ENCODE measurements around the gene SCYL1.

Gene SCYL1

GRCh38 chr11:65573391-65574079 is 48.7 kb downstream of the SCYL1 start:
- no peaks in the 10 kb centered on the region for H3K36me3 ChIP-seq (ENCODE audit: control insufficient read depth, insufficient read depth, low read length)
- H3K9me3 ChIP-seq (ENCODE audit: control insufficient read depth, low read length), result no peaks in the 10 kb centered on the region
- H3K4me3 ChIP-seq (ENCODE audit: low read depth, low read length), result peak overlapping the region; percentile 59
- TF ChIP-seq CTCF (IDR thresholded peaks at IDR 0.05), result no peak
- H3K79me2 ChIP-seq, result no peaks in the 10 kb centered on the region
- peak overlapping the region; percentile 22 for H2AFZ ChIP-seq
- peak overlapping the region; percentile 90 for H3K27ac ChIP-seq
- peaks cover 14% of the 10 kb centered on the region for H3K4me1 ChIP-seq
- H3K9ac ChIP-seq, result no peak overlapping the region
- H3K4me2 ChIP-seq (ENCODE audit: low read length), result peak overlapping the region; percentile 70
- H3K27me3 ChIP-seq (ENCODE audit: control insufficient read depth, insufficient read depth, low read length), result no peaks in the 10 kb centered on the region

GRCh38 chr11:65574109-65574810 is 49.4 kb downstream of the SCYL1 start:
- peak overlapping the region; percentile 50 for H3K4me3 ChIP-seq (ENCODE audit: low read depth, low read length)
- no peak overlapping the region for H3K9ac ChIP-seq
- H3K36me3 ChIP-seq (ENCODE audit: control insufficient read depth, insufficient read depth, low read length), result no peaks in the 10 kb centered on the region
- H3K27me3 ChIP-seq (ENCODE audit: control insufficient read depth, insufficient read depth, low read length), result no peaks in the 10 kb centered on the region
- H3K79me2 ChIP-seq, result no peaks in the 10 kb centered on the region
- H3K27ac ChIP-seq, result peak overlapping the region; percentile 90
- peak overlapping the region; percentile 70 for H3K4me2 ChIP-seq (ENCODE audit: low read length)
- peaks cover 10% of the 10 kb centered on the region for H3K4me1 ChIP-seq
- peak; percentile 63 for TF ChIP-seq CTCF (IDR thresholded peaks at IDR 0.05)
- peak overlapping the region; percentile 22 for H2AFZ ChIP-seq
- H3K9me3 ChIP-seq (ENCODE audit: control insufficient read depth, low read length), result no peaks in the 10 kb centered on the region

GRCh38 chr11:65574811-65575567 is 50.1 kb downstream of the SCYL1 start:
- Histone ChIP-seq H3K79me2 (no peaks in the 10 kb centered on the region), H3K4me1 (peaks cover 10% of the 10 kb centered on the region), H3K4me2 (ENCODE audit: low read length) (peak overlapping the region; percentile 68), H3K27me3 (ENCODE audit: control insufficient read depth, insufficient read depth, low read length) (no peaks in the 10 kb centered on the region), H3K9me3 (ENCODE audit: control insufficient read depth, low read length) (no peaks in the 10 kb centered on the region), H3K4me3 (ENCODE audit: low read depth, low read length) (peak overlapping the region; percentile 49), H3K9ac (no peak overlapping the region), H3K36me3 (ENCODE audit: control insufficient read depth, insufficient read depth, low read length) (no peaks in the 10 kb centered on the region), H3K27ac (peak overlapping the region; percentile 90), H2AFZ (no peak overlapping the region)
- TF ChIP-seq CTCF (IDR thresholded peaks at IDR 0.05), result no peak

GRCh38 chr11:65575568-65576231 is 50.8 kb downstream of the SCYL1 start, which contains the start of gene EHBP1L1:
Gene EHBP1L1, plus strand, starts transcription at chr11:65576053. Its CDS starts 250 bp downstream, at chr11:65576303.
- Histone ChIP-seq H3K4me1 (peaks cover 10% of the 10 kb centered on the region), H3K36me3 (ENCODE audit: control insufficient read depth, insufficient read depth, low read length) (no peaks in the 10 kb centered on the region), H2AFZ (no peak within 1 kb of the TSS), H3K79me2 (no peaks in the 10 kb centered on the region), H3K4me2 (ENCODE audit: low read length) (peak within 1 kb of the TSS; percentile 68), H3K4me3 (ENCODE audit: low read depth, low read length) (peak within 1 kb of the TSS; percentile 49), H3K9ac (no peak within 1 kb of the TSS), H3K27me3 (ENCODE audit: control insufficient read depth, insufficient read depth, low read length) (no peaks in the 10 kb centered on the region), H3K27ac (peak within 1 kb of the TSS; percentile 90), H3K9me3 (ENCODE audit: control insufficient read depth, low read length) (no peaks in the 10 kb centered on the region)
- TF ChIP-seq CTCF (IDR thresholded peaks at IDR 0.05), result no peak
